GM18517 (cell line): Measurements from ENCODE around the gene GJD2.

Experiments used
- ATAC-seq: cut with Tn5 transposase; IDR thresholded peaks from one replicate; pipeline ENCODE4 v1.9.1; 2021; ENCODE audit warnings: mild to moderate bottlenecking, moderate library complexity; ENCODE audit not compliant: unreplicated experiment

Gene GJD2

DNA sequence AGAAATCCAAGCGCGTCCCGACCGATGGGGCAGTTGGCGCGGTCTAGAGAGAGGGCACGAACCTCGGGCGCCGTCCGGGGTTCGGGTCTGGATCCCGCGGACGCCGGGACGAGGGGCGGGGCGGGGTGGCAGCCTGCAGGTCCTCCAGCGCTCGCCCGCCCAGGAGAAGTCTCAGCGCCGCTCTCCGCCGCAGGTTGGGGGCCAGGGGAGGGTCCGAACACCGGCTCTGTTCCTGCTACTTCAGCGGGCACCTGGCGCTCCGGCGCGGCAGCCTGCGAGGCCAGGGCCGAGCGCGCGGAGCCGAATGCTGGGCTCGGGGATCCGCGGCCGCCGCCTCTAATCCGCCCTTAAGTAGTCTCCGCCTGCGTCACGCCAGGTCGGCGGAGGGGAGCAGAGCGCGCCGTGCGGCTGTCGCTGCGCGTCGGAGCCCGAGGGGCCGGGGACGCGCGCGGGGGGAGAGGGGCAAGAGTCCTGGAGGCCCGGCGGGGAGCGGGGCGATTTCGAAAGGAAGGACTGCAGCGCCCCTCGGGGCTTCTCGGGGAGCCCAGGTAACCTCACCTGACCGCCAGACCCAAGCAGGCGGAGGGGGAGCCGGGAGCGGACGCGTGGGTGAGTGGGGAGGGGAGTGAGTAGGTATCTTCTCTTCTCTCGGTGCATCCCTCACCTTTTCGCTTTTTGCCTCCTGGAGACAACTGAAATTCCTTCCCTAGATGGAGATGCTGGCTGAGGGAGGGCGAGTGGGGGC is at the start of gene GJD2:
TSS of gene GJD2 (minus strand) at position 325 of the 745 bp plus-strand sequence. CDS start 510 bp downstream, outside the sequence.
- no peak for ATAC-seq

DNA sequence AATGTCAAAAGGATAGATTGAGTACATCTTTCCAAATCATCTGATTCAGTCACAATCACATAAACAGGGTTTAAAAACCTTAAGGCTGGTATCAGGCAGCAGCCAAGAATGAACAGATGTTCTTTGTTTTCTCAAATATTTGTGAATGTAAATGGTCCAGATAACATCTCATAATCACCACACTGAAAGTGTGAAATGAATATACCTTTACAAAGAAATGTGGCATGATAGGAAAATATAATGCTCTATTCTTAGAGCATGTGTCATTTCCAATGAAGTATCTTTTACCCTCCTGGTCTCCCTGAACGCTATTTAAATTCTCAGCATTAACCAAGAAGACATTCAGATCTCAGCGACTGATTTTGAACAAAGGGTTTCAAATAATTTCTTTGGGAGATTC is 49.3 kb upstream of the GJD2 start:
- ATAC-seq: no peak

DNA sequence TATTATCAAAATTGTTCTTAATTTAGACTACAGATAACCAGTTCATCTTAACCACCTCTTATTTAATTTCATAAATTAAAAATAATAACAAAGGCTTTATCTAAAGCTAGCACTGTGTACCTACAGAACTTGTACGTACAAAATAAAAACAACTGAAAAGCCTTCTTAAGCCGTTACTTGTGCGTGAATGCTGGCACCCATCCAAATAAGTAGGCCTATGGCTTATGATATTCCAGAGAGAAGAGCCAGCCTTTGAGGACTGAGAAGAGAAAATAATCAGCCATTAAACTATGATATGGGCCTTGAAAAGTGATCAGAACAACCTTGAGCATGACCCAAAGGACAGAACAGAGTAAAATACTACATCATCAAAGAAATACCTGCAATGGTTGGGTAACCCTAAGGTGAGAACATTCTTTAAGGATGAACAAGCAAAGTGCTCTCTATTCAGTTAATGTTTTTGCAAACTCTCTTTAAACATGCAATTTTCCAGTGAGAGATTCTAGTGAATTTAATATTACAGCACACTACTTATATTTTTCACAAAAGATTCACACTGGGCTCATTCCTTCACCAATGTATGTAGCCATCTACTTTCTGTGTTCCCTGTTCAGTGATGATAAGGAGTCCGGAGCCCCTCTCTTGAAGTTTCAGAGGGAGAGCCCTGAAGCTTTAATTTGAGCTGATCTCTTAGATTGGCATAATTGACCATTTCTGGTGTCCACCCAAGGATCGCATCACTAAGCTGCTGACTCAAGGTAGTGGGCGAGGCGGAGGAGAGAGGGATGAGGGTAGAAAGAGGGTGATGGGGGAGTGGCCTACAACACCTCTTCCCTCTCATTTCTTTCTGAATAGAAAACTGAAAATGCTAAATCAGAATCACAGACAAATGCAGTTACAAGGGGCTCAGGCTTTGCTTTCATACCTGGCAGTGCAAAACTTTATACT is 48.3 kb upstream of the GJD2 start:
- ATAC-seq: no peak

DNA sequence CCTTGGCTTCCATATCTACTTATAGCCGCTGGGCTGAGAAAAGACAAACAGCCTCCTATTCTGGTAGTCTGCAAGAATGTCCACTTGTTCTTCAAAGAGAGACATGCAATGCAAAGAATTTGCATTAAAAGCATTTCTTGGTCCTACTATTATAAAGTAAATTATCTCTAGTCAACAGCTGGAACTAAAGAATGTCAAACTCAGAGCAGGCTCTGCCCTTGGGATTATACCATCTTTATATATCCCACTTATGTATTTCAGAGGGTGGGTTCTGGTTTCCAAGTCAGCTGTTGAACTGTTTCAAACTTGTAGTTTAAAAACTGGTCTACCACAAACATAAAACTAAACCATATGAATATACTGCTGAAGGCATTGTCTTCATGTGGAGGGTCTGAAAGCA is 47.6 kb upstream of the GJD2 start:
- ATAC-seq: no peak

DNA sequence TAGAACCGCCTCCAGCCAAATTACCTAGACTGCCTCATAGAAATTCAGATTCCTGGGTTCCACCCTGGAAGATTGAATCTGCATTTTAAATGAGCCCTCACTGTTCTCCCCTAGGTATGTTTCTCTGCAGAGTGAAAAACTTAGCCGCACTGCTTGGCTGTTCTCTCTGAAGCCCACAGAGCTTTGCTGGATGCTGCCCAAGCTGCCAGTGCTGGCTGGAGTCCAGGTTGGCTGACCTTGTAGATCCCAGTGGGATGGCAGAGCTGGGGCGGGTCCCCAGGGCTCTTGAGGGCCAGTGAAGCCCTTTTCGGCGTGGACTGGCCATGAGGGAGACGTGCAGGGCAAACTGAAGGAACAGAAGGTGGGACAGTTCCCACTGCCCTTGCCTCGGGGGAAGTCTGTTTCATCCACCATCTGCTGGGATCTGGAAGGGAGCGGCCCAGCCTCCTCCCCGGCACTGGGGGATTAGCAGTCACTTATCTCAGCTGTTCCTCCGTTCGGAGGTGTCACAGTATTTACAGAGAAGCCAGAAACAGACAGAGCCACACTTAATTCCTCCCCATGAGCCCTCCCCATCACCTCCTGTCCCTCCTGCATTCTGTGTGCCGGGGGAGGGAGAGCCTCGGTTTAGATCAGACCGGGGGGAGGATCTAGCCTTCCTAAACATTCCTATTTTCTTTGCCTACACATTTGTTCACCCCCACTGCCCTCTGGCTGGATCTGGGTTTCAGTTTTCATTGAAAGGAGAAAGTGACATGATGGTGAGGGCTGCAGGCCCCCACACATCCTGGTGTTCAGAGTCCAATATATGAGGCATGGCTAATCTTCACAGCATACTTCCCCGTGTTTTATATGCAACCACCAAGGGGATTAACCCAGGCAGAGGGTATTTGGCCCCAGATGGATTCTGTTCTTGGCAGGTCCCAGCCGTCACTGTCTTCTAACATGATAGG is 44.6 kb upstream of the GJD2 start:
- no peak for ATAC-seq

DNA sequence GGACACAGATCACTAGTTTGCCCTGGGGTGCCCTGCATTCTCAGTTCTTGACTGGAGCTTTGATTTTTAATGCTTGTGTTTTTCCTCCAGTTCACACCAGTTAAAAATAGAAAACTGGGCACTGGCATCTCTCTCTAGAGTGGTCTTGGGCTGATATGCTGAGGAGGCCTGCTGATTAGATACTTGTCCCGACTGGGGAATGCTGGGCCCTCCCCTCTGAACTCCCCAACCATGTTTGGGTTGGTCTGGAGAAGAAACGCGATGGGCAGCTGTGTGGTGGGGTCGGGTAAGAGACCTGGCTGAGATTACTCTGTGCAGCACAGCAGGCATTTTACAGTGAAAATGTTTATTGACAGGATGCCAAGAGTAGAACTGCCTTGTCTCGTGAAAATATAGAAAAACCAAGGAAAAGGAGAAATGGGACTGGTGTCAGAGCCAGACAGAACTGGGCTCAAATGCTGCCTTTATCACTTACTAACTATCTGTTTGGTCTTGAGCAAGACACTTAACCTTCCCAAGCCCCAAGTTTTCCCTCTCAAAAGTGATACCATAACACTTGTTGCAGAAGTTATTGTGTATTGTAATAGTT is 42.1 kb upstream of the GJD2 start:
- ATAC-seq: no peak

DNA sequence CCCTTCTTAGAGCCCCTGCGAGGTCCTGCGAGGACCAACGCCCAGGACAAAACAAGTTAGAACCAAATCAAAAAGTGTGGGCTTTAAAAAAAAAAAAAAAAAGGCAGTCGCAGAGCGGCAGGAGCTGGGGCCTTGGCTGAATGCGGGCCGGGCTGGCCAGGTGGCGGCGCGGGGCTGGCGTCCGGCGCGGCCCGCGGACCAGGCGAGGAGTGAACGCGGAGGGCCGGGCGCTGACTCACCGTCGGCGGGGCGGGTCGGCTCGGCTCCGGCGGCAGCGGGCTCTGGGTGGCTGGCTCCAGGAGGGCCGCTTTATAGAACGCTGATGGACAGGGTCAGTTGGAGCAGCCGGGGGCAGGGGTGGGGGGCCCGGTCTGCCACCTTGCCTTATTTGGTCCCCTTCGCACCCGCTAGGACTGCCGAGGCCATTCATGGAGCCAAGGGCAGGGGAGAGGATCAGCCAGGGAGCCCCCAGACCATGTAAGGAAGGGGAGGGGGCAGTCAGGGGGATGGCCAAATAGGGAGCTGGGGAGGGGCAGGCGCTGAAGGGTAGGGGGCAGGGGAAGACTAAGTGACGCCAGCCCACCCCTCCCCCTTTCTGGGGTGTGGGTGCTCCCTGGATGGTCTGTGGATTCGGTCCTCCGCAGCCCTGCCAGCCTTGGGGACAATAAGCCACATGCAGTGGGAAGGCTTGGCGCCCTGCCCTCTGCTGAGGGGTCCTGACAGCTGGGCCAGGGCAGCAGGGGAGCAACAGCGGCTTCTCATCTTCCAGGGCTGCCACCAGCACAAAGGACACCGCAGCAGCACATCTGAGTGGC is 40.7 kb upstream of the GJD2 start, which contains the start of gene ACTC1:
TSS of gene ACTC1 (minus strand) at position 283 of the 815 bp plus-strand sequence. CDS start 741 bp downstream, outside the sequence.
- ATAC-seq: no peak

DNA sequence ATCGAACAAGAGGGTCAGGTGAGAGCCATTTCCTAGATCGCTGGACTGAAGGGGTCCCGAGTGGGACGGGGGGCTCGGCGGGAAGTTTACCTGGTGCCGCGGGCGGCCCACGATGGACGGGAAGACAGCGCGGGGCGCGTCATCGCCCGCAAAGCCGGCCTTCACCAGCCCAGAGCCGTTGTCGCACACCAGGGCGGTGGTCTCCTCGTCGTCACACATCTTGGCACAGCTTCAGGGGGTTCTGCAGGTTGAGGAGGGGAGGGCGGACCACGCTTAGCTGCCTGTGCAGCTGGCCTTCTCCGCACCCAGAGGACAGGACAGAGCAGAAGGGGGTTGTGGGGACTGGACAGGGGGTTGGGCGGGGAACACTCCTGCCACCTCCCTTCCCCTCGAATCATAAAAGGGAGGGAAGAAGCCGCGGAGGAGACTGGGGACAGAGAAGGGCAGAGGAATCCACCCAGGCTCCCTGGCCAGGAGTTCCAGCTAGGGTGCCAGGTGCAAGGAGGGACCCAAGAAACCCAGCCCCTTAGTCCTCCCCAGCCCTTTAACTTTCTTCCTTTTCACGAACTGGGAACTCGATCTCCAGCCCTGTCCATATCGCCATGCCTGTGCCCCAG is 39.9 kb upstream of the GJD2 start:
- ATAC-seq: no peak

DNA sequence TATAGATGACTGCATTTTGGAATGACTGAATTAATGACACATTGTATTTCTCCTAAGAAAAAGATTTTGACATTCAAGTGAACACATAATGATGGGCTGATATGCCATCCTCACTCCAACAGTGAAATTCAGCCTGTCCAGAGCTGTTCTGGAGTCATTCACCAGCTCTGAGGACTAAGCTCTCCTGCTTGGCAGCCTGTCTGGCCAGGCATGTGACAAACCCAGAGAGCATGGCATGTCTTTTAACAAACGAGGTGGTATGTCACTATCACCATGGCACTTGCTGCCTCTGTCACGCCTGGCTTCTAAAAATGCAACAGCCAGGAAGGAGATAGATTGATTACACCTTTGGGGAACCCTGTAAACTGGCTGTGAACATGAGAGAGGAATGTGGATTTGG is 39.1 kb upstream of the GJD2 start:
- ATAC-seq: no peak

DNA sequence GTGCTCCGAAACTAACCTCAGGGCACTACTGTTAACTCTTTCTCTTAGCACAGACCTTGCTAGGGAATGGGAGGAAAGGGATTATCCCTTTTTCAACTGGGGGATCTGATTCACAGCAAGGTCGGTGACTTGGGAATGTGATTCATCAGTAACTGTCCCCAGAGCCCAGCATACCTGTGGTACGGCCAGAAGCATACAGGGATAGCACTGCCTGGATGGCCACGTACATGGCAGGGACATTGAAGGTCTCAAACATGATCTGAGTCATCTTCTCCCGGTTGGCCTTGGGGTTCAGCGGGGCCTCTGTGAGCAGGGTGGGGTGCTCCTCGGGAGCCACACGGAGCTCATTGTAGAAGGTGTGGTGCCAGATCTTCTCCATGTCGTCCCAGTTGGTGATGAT is 38.3 kb upstream of the GJD2 start:
- no peak for ATAC-seq

DNA sequence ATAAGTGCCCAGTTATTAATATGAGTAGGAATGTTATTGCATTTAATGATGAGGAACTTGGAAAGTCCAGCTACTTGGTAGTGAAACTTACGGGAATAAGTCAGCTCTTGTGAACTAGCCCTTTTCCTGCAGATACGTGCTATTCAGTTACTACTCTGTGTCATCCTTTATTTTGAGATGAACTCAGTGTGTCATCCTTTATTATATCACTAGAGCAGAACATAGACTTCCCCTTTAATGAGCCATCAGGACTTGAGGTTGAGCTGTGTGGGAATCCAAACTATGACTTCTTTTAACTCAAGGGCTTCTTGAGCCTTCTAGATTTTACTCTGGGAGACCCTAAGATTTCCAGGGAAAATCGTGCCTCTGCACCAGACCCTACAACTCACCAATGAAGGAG is 36.9 kb upstream of the GJD2 start:
- ATAC-seq: no peak

DNA sequence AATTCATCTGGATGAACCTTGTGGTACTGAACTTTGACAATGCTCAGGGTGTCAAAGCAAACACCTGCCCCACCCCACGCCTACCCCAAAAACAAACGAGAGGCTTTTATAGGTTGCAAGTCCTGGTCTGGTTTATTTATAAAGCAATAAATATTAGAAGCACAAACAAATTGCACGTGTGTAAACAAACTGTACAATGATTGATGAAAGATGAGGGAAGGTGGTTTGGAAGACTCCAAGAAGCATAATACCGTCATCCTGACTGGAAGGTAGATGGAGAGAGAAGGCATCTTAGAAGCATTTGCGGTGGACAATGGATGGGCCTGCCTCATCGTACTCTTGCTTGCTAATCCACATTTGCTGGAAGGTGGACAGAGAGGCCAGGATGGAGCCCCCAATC is 35.3 kb upstream of the GJD2 start:
- ATAC-seq: no peak

DNA sequence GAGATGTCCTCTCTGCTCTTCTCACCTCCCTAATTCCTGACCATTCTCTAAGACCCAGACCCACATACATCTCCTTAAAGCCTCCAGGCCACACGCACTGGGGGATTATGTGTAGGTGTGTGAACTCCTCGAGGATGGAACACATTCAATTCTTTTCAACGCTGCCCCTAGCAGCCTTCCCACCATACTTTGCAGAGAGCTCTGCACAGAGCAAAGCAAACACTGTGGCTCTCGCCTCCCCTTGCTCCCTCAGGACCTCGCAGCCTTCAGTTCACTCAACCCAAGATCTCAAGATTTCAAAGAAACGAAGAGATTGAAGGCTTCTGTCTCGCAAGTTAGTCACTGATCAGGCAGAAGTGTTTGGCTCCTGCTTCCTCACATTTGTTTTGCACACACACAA is 34.5 kb upstream of the GJD2 start:
- ATAC-seq: no peak

DNA sequence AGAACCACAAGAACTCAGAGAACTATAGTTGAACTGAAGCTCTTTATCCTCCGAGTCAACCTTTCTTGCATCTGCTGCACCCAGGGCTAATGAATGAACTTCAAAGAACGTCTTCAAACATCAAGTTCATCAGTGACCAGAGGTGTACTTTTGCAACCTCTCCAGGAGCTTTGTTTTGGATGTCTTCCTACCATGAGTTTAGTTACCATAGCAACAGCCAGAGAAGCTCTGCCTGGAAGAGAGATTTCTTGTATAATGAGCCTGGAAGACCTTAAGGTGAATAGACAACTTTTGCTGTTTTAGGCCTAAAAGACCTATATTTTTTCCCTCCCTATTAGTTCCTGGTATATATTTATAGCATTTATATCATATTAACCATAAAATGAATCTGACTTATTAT is 31.4 kb upstream of the GJD2 start:
- no peak for ATAC-seq

DNA sequence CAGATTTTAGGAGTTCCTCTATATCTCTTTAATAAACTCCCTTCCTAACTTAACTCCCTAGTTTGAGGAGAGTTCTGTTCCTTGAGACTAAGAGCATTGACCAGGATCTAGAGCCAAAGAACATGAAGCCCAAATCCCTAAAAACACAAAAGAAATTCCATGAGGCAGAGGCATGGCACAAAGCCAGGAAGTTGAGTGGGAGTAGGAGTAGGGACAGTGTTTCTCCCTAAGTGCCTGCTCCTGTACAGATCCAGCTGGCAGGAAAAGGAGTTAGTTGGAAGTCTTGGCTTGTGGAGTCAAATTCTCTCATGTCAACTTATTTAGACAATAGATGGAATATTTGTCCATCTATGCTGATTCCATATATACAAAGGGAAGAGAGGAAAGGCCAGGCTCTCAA is 29.2 kb upstream of the GJD2 start:
- no peak for ATAC-seq

DNA sequence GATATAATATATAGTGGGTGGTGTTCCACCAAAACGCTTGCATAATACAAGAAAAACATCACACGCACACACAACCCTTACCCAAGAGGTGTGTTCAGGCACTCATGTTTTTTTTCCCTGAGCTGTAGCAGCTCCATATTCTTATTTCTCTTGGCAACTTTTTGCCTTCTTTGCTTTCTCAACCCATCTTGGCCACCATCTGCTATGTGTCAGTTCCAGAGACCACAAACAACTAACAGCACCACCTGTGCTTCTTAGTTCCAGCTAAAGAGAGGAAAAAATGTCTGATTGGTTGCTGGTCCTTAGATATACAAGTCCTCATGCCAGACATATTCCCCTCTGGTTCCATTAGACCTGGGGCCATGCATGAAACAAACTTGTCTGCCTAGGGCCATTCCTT is 28.6 kb upstream of the GJD2 start:
- no peak for ATAC-seq

DNA sequence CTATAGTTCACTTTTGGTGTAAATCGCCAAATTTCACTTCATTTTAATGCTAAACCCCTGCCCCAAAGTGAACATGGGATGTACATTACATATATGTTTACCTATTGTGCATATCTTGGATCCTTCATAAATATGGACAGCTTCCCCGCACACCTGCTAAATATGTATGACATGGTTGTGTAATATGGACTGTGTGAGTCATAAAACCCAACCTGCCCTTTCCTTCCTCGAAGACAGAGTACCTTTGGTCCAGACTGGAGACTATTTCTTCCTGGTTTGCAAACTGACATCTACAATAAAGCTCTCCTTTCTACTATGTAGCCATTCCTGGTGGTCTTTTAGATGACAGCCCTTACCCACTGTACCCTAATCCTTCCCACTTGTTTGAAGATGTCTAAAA is 28.1 kb upstream of the GJD2 start:
- no peak for ATAC-seq

DNA sequence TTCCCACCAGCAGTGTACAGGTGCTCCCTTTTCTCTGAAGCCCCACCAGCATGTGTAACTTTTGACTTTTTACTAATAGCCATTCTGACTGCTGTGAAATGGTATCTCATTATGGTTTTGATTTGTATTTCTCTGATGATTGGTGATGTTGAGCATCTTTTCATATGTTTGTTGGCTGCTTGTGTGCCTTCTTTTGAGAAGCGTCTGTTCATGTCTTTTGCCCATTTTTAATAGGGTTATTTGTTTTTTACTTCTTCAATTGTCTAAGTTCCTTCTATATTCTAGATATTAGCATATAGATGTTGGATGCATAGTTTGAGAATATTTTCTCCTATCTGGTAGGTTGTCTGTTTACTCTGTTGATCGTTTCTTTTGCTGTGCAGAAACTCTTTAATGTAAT is 25.9 kb upstream of the GJD2 start:
- ATAC-seq: no peak

DNA sequence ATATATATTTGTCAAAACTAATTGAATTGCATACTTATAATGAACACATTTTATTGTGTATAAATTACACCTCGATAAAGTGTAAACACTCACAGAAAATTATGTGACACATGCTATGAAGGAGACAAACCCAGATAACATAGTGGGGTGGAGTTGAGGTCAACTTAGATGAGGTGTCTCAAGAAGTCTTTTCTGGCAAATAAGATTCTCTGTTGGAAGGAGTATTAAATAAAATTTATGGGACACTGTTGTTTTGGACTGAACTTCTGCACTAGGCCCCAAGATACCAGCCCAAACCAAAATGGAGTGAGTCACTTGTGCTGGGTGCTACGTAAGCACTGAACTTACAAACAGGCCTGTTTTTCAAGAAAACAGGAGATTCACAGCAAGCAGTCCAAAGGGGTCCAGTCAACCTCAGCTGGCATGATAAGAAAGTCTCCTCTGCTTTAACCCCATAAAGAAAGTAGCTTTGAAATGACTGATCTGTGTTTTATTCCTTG is 21.9 kb upstream of the GJD2 start:
- ATAC-seq: no peak
